GM12892 (cell line): ENCODE results near the gene SLC22A5.

Experiments
- POLR2A ChIP-seq: IDR thresholded peaks from 2 replicates; pipeline ENCODE4 v1.6.1; 2011; ENCODE audit warnings: low read depth, low read length, control low read depth
- POLR2AphosphoS5 ChIP-seq: IDR thresholded peaks from 2 replicates; pipeline ENCODE4 v1.6.1; 2011; ENCODE audit warnings: low read depth, low read length, control low read depth

- TF ChIP-seq POLR2A (no peak), POLR2AphosphoS5 (no peak)
Measured at GRCh38 chr5:132430746-132431145, 61.2 kb downstream of the SLC22A5 start.
